HepG2 (cell line): ENCODE measurements around the gene SMAP2. TPM values are rescaled to one million over a fixed set of nuclear protein-coding genes. Genes with fewer than 3 reads are reported as not detected.

ENCODE experiments used
- ATAC-seq: fragments of 200-7000 bp; cut with Tn5 transposase; 3 replicates; pipeline ENCODE4 v1.9.1; 2020; ENCODE audit warnings: mild to moderate bottlenecking, moderate library complexity
- BruUV-seq: library from RNA; stranded (reverse); fragments of 400-500 nt; replicated peaks from 2 replicates; lab custom pipeline; 2021; lab: Mats Ljungman, UMichigan
- CTCF ChIA-PET: fragments of 300-600 bp; formaldehyde crosslinking; extraction: SDS; loops from one replicate; lab custom pipeline; 2021; ENCODE audit warnings: low total read pairs, inconsistent platforms, low intra/inter-chr PET ratio; lab: Yijun Ruan, JAX
- POLR2A ChIA-PET: fragments of 350-600 bp; sonication (Branson Sonifier 250); formaldehyde crosslinking; loops from one replicate; lab custom pipeline; 2020; ENCODE audit warnings: antibody characterized with exemption, inconsistent platforms; lab: Yijun Ruan, JAX
- DNase-seq: peaks from one replicate; pipeline ENCODE4 v3.0.0-alpha.2; 2015; ENCODE audit warnings: low spot score
- FAIRE-seq: peaks from 3 replicates; lab custom pipeline; 2011; peaks lifted over from hg19 to GRCh38; lab: Jason Lieb, UNC
- H2AFZ ChIP-seq: one replicate; pipeline ENCODE4 v1.6.1; 2011; ENCODE audit warnings: low read length, inconsistent platforms
- H3K27ac ChIP-seq: fragments of 300-600 bp; 3 replicates; pipeline ENCODE4 v1.8.0; 2011; ENCODE audit warnings: mixed run types, mild to moderate bottlenecking, mixed read lengths, low read length, inconsistent platforms; ENCODE audit not compliant: insufficient read depth; ENCODE audit errors: extremely low read length
- H3K27me3 ChIP-seq, 2 experiments: fragments of 200-600 bp in 1 of 2; 2 replicates in 1 of 2; 3 replicates in 1 of 2; pipeline versions ENCODE4 v1.6.0 to v1.8.0; 2011; ENCODE audit warnings: low read length in 2 of 2, mild to moderate bottlenecking in 2 of 2, moderate library complexity in 2 of 2, inconsistent platforms in 1 of 2; ENCODE audit not compliant: insufficient read depth in 2 of 2, control insufficient read depth in 1 of 2
- H3K36me3 ChIP-seq, 2 experiments: fragments of 200-600 bp in 1 of 2; replicated peaks in 1 of 2; 2 replicates in 1 of 2; 3 replicates in 1 of 2; pipeline versions ENCODE4 v1.5.1 to v1.8.0; 2011; ENCODE audit warnings: low read length in 2 of 2, inconsistent platforms in 1 of 2; ENCODE audit not compliant: insufficient read depth in 2 of 2, control insufficient read depth in 1 of 2
- H3K4me1 ChIP-seq: 2 replicates; pipeline ENCODE4 v1.5.1; 2012; ENCODE audit warnings: low read length, inconsistent platforms; ENCODE audit not compliant: insufficient read depth
- H3K4me2 ChIP-seq: 2 replicates; pipeline ENCODE4 v1.6.0; 2011; ENCODE audit warnings: low read depth, low read length, inconsistent platforms
- H3K4me3 ChIP-seq, 3 experiments: fragments of 200-600 bp in 1 of 3; sonication (generic), shearing (Covaris generic) in 1 of 3; replicated peaks in 1 of 3; 2 replicates each; pipeline ENCODE4 v1.5.1; 2011 to 2016; ENCODE audit warnings: low read length in 3 of 3, inconsistent platforms in 2 of 3, low read depth in 2 of 3, mild to moderate bottlenecking in 2 of 3, control low read depth in 1 of 3, mixed read lengths in 1 of 3; ENCODE audit not compliant: insufficient read depth in 1 of 3
- H3K79me2 ChIP-seq: one replicate; pipeline ENCODE4 v1.6.1; 2011; ENCODE audit warnings: low read length, inconsistent platforms; ENCODE audit not compliant: insufficient read depth
- H3K9ac ChIP-seq: 2 replicates; pipeline ENCODE4 v1.6.0; 2011; ENCODE audit warnings: mild to moderate bottlenecking, low read depth, low read length, inconsistent platforms; ENCODE audit not compliant: insufficient read depth
- H3K9me3 ChIP-seq: 2 replicates; pipeline ENCODE4 v1.5.1; 2012; ENCODE audit warnings: mild to moderate bottlenecking, low read length
- H4K20me1 ChIP-seq: 2 replicates; pipeline ENCODE4 v1.6.0; 2011; ENCODE audit warnings: inconsistent platforms, mild to moderate bottlenecking, low read length, moderate library complexity; ENCODE audit not compliant: insufficient read depth
- FOXJ3 ChIP-seq: sonication (generic); formaldehyde crosslinking; IDR thresholded peaks from 2 replicates; pipeline ENCODE4 v1.4.0; 2020; ENCODE audit warnings: missing genetic modification reagents, mild to moderate bottlenecking, borderline replicate concordance
- MIER3 ChIP-seq: IDR thresholded peaks from 2 replicates; pipeline ENCODE4 v1.6.1; 2016; ENCODE audit warnings: missing compliant biosample characterization, borderline replicate concordance
- SAP130 ChIP-seq: IDR thresholded peaks from 2 replicates; pipeline ENCODE4 v1.6.1; 2016; ENCODE audit warnings: low read depth
- SATB2 ChIP-seq: sonication (generic); formaldehyde crosslinking; IDR thresholded peaks from 2 replicates; pipeline ENCODE4 v1.5.0; 2020; ENCODE audit warnings: missing genetic modification reagents
- SOX13 ChIP-seq, 3 experiments: fragments of 450-650 bp in 1 of 3; sonication (generic) in 1 of 3; formaldehyde crosslinking in 1 of 3; IDR thresholded peaks in 2 of 3; conservative IDR thresholded peaks in 1 of 3; 2 replicates each; pipeline versions ENCODE4 v1.5.0 to v1.6.1; 2016 to 2020; ENCODE audit warnings: antibody characterized with exemption in 1 of 3, mild to moderate bottlenecking in 1 of 3, missing compliant biosample characterization in 1 of 3, missing genetic modification reagents in 1 of 3, moderate library complexity in 1 of 3
- TMF1 ChIP-seq: sonication (generic); formaldehyde crosslinking; IDR thresholded peaks from 2 replicates; pipeline ENCODE4 v1.8.1; 2022; ENCODE audit warnings: low read depth, missing genetic modification reagents
- ZNF296 ChIP-seq: sonication (generic); formaldehyde crosslinking; conservative IDR thresholded peaks from 2 replicates; pipeline ENCODE4 v1.5.0; 2020; ENCODE audit warnings: mild to moderate bottlenecking, missing genetic modification reagents
- WGBS: methylation state at CpG from one replicate; pipeline ENCODE4 v1.1.6; 2017; ENCODE audit warnings: low lambda C conversion rate; 5-methylcytosine and 5-hydroxymethylcytosine counted together
- in situ Hi-C: cut with HindIII; loops from 2 replicates; pipeline ENCODE4 v1.10.0; 2017; ENCODE audit warnings: low pct_unique_long_range_greater_than_20kb; ENCODE audit not compliant: extremely low pct_ligation_motif_present
- intact Hi-C: fragments of 100-400 bp; cut with micrococcal nuclease; formaldehyde crosslinking; loops from one replicate; pipeline ENCODE4 v1.10.0; 2022; ENCODE audit not compliant: unreplicated experiment
- polyA plus RNA-seq, 8 experiments: library from polyadenylated mRNA; depleted of rRNA in 3 of 8; stranded (reverse) in 7 of 8; unstranded in 1 of 8; fragments of >200 nt; fragmentation: Illumina TruSeq in 4 of 8; extraction: Trizol in 4 of 8; gene quantifications; 2 replicates each; pipeline versions ENCODE4 v1.2.1 to v1.2.3, GENCODE V29; 2011 to 2016; ENCODE audit warnings: low read depth in 4 of 8, missing spikeins in 1 of 8, mixed read lengths in 1 of 8; ENCODE audit not compliant: insufficient read depth in 1 of 8
- total RNA-seq, 5 experiments: library from RNA; depleted of rRNA; stranded (reverse); fragments of >200 nt; fragmentation: Illumina TruSeq; extraction: Trizol; gene quantifications; 2 replicates each; pipeline ENCODE4 v1.2.3, GENCODE V29; 2016; ENCODE audit warnings: low read depth in 1 of 5
- TF ChIP-seq, protein P1 (sequence below): IDR thresholded peaks from 2 replicates; pipeline ENCODE4 v1.6.1; 2016; ENCODE audit warnings: low read depth, missing genetic modification reagents, missing compliant biosample characterization
- TF ChIP-seq, protein P2 (sequence below): sonication (generic); formaldehyde crosslinking; IDR thresholded peaks from 2 replicates; pipeline ENCODE4 v1.8.0; 2022; ENCODE audit warnings: mild to moderate bottlenecking, missing genetic modification reagents, moderate library complexity
- TF ChIP-seq, protein P3 (sequence below): IDR thresholded peaks from 2 replicates; pipeline ENCODE4 v1.6.1; 2016; ENCODE audit warnings: mild to moderate bottlenecking, missing biosample characterization, missing genetic modification reagents
- TF ChIP-seq, protein P4 (sequence below): sonication (generic); formaldehyde crosslinking; IDR thresholded peaks from 2 replicates; pipeline ENCODE4 v1.5.1; 2020; ENCODE audit warnings: mild to moderate bottlenecking, missing genetic modification reagents, moderate library complexity
- TF ChIP-seq, protein P5 (sequence below): sonication (generic); formaldehyde crosslinking; IDR thresholded peaks from 2 replicates; pipeline ENCODE4 v1.4.0; 2020; ENCODE audit warnings: missing genetic modification reagents

SMAP2 gene
- total and polyA plus RNA-seq, 2 of the 13 experiments (the other 11 are each of a cell fraction or from before 2014, with no cell fraction given) = 19.0 to 22.3 TPM

DNA sequence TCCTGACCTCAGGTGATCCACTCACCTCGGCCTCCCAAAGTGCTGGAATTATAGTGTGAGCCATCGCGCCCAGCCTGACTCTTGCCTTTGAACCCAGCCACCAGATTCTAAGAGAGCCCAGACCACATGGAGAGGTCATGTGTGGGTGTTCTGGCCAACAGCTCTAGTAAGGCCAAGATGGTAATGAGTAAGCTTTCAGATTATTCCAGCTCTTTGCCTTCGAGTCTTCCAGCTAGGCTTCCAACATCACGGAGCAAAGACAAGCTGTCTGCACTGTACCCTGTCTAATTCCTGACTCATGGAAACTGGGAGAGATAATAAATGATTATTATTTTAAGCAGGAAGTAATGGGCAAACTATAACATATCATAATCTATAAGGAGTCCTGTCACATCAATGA, 61.9 kb downstream of the SMAP2 start:
- H3K79me2 ChIP-seq = no peaks in the 10 kb centered on the region
- H3K4me2 ChIP-seq = no peak overlapping the region
- no peak for ATAC-seq
- no peaks in the 10 kb centered on the region for H4K20me1 ChIP-seq
- no peaks in the 10 kb centered on the region for H3K36me3 ChIP-seq
- in situ Hi-C loops = no loop called here
- intact Hi-C loops = no loop called here
- BruUV-seq = no TSS peak
- ChIA-PET CTCF (no interaction called here), POLR2A (interaction anchor here (1.7 kb wide), 1 partner anchor 15 kb away, joined by 6 read pairs; the partner anchor contains the start of gene ZFP69B)
- H3K9me3 ChIP-seq = no peaks in the 10 kb centered on the region
- WGBS = 99% methylated on average over 5 of the region's 5 CpGs
- H3K27me3 ChIP-seq = no peaks in the 10 kb centered on the region
- no peak overlapping the region for H3K27ac ChIP-seq
- no peak overlapping the region for H3K9ac ChIP-seq
- DNase-seq = no peak
- peaks cover 24% of the 10 kb centered on the region for H3K4me1 ChIP-seq
- no peak for FAIRE-seq
- no peak overlapping the region for H3K4me3 ChIP-seq
- H2AFZ ChIP-seq = no peak overlapping the region
- TF ChIP-seq, protein P1, sequence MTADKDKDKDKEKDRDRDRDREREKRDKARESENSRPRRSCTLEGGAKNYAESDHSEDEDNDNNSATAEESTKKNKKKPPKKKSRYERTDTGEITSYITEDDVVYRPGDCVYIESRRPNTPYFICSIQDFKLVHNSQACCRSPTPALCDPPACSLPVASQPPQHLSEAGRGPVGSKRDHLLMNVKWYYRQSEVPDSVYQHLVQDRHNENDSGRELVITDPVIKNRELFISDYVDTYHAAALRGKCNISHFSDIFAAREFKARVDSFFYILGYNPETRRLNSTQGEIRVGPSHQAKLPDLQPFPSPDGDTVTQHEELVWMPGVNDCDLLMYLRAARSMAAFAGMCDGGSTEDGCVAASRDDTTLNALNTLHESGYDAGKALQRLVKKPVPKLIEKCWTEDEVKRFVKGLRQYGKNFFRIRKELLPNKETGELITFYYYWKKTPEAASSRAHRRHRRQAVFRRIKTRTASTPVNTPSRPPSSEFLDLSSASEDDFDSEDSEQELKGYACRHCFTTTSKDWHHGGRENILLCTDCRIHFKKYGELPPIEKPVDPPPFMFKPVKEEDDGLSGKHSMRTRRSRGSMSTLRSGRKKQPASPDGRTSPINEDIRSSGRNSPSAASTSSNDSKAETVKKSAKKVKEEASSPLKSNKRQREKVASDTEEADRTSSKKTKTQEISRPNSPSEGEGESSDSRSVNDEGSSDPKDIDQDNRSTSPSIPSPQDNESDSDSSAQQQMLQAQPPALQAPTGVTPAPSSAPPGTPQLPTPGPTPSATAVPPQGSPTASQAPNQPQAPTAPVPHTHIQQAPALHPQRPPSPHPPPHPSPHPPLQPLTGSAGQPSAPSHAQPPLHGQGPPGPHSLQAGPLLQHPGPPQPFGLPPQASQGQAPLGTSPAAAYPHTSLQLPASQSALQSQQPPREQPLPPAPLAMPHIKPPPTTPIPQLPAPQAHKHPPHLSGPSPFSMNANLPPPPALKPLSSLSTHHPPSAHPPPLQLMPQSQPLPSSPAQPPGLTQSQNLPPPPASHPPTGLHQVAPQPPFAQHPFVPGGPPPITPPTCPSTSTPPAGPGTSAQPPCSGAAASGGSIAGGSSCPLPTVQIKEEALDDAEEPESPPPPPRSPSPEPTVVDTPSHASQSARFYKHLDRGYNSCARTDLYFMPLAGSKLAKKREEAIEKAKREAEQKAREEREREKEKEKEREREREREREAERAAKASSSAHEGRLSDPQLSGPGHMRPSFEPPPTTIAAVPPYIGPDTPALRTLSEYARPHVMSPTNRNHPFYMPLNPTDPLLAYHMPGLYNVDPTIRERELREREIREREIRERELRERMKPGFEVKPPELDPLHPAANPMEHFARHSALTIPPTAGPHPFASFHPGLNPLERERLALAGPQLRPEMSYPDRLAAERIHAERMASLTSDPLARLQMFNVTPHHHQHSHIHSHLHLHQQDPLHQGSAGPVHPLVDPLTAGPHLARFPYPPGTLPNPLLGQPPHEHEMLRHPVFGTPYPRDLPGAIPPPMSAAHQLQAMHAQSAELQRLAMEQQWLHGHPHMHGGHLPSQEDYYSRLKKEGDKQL (CRISPR knock-in tag) = no peak
- TF ChIP-seq SATB2 = no peak
- TF ChIP-seq, protein P2, sequence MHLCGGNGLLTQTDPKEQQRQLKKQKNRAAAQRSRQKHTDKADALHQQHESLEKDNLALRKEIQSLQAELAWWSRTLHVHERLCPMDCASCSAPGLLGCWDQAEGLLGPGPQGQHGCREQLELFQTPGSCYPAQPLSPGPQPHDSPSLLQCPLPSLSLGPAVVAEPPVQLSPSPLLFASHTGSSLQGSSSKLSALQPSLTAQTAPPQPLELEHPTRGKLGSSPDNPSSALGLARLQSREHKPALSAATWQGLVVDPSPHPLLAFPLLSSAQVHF (CRISPR knock-in tag) = no peak
- no peak for TF ChIP-seq FOXJ3
- TF ChIP-seq MIER3 = no peak
- TF ChIP-seq, protein P3, sequence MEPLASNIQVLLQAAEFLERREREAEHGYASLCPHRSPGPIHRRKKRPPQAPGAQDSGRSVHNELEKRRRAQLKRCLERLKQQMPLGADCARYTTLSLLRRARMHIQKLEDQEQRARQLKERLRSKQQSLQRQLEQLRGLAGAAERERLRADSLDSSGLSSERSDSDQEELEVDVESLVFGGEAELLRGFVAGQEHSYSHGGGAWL (CRISPR knock-in tag) = no peak
- no peak for TF ChIP-seq SAP130
- TF ChIP-seq TMF1 (CRISPR knock-in tag) = no peak
- no peak for TF ChIP-seq SOX13 (IDR thresholded peaks at IDR 0.05)
- TF ChIP-seq SOX13 (CRISPR knock-in tag; conservative IDR thresholded peaks at IDR 0.05 in 1 of 2, IDR thresholded peaks at IDR 0.05 in 1 of 2) = no peak
- TF ChIP-seq, protein P4, sequence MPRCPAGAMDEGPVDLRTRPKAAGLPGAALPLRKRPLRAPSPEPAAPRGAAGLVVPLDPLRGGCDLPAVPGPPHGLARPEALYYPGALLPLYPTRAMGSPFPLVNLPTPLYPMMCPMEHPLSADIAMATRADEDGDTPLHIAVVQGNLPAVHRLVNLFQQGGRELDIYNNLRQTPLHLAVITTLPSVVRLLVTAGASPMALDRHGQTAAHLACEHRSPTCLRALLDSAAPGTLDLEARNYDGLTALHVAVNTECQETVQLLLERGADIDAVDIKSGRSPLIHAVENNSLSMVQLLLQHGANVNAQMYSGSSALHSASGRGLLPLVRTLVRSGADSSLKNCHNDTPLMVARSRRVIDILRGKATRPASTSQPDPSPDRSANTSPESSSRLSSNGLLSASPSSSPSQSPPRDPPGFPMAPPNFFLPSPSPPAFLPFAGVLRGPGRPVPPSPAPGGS (CRISPR knock-in tag) = no peak
- TF ChIP-seq ZNF296 (CRISPR knock-in tag) = no peak
- TF ChIP-seq, protein P5, sequence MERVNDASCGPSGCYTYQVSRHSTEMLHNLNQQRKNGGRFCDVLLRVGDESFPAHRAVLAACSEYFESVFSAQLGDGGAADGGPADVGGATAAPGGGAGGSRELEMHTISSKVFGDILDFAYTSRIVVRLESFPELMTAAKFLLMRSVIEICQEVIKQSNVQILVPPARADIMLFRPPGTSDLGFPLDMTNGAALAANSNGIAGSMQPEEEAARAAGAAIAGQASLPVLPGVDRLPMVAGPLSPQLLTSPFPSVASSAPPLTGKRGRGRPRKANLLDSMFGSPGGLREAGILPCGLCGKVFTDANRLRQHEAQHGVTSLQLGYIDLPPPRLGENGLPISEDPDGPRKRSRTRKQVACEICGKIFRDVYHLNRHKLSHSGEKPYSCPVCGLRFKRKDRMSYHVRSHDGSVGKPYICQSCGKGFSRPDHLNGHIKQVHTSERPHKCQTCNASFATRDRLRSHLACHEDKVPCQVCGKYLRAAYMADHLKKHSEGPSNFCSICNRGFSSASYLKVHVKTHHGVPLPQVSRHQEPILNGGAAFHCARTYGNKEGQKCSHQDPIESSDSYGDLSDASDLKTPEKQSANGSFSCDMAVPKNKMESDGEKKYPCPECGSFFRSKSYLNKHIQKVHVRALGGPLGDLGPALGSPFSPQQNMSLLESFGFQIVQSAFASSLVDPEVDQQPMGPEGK = no peak
